ENCODE measurements around the gene ATP6AP1.

GRCh38 chrX:154380153-154380552 lies 48.3 kb upstream of the ATP6AP1 start:
- TF ChIP-seq, protein P1, sequence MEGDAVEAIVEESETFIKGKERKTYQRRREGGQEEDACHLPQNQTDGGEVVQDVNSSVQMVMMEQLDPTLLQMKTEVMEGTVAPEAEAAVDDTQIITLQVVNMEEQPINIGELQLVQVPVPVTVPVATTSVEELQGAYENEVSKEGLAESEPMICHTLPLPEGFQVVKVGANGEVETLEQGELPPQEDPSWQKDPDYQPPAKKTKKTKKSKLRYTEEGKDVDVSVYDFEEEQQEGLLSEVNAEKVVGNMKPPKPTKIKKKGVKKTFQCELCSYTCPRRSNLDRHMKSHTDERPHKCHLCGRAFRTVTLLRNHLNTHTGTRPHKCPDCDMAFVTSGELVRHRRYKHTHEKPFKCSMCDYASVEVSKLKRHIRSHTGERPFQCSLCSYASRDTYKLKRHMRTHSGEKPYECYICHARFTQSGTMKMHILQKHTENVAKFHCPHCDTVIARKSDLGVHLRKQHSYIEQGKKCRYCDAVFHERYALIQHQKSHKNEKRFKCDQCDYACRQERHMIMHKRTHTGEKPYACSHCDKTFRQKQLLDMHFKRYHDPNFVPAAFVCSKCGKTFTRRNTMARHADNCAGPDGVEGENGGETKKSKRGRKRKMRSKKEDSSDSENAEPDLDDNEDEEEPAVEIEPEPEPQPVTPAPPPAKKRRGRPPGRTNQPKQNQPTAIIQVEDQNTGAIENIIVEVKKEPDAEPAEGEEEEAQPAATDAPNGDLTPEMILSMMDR (IDR thresholded peaks at IDR 0.05; ENCODE audit: low read depth, low read length, poor library complexity, severe bottlenecking), result no peak
- TF ChIP-seq EZH2phosphoT487 (IDR thresholded peaks at IDR 0.05; ENCODE audit: borderline replicate concordance, low read length), result no peak

Measured in DOHH2 (cell line).